Esophagus mucosa (tissue), 1 donor: Measurements from ENCODE around the gene KCNE4. TPM values are rescaled to one million over a fixed set of nuclear protein-coding genes. Genes with fewer than 3 reads are reported as not detected.

Experiments used
- ATAC-seq: fragments of 200-7000 bp; cut with Tn5 transposase; one replicate; pipeline ENCODE4 v1.9.1; 2020
- total RNA-seq: library from RNA; stranded (reverse); gene quantifications from one replicate; pipeline ENCODE4 v1.2.4, GENCODE V29; 2023
- donor health status: DM: yes; HTN: yes; CAD: no.

KCNE4 gene, protein sequence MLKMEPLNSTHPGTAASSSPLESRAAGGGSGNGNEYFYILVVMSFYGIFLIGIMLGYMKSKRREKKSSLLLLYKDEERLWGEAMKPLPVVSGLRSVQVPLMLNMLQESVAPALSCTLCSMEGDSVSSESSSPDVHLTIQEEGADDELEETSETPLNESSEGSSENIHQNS
- total RNA-seq: 0.12 TPM

DNA sequence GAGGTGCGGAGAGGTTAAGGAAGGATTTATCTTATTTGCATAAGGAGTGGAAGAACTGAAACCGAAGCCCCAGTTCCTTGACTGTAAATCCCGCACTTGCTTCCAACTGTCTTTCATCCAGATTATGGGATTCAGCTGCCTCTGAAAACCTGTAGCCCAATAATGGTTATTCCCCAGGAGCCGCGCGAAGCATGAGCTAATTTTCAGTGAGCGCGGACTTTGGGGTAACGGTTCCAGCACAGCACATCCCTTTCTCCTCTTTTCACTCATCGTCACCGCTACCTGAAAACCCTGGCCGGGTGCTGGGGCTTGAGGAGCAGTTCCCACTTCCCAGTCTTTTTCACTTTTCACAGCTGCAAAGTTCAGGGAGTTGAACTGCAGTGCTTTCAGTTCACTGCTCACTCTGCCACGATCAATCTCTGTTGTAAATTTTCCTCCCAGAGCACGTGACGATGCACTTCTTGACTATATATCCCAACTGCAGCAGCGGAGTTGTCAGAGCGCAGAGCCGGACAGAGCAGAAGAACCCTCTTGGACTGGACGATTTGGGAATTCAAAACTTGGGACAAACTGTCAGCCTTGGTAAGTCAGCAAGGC is at the start of gene KCNE4:
TSS of gene KCNE4 (plus strand) at position 498 of the 597 bp plus-strand sequence. CDS start 641 bp downstream, outside the sequence.
- no peak for ATAC-seq

DNA sequence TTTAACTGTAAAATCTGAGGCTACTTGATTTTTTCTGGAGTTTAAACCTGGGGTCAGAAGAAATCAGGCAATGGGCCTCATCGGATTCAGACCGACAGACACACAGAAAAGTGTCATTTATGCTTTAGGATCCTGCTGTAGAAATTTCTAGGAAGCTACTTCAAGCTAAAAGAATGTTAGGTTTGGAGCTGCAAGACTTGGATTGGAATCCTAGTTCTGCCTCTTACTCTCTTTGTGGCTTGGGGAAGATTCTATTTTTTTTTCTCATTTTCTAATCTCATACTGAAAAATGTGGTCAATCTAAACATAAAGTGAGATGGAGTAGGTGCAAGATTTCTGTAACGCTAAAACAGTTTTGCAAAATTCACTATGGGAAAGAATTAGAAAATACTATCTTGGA is 48.8 kb upstream of the KCNE4 start:
- no peak for ATAC-seq

DNA sequence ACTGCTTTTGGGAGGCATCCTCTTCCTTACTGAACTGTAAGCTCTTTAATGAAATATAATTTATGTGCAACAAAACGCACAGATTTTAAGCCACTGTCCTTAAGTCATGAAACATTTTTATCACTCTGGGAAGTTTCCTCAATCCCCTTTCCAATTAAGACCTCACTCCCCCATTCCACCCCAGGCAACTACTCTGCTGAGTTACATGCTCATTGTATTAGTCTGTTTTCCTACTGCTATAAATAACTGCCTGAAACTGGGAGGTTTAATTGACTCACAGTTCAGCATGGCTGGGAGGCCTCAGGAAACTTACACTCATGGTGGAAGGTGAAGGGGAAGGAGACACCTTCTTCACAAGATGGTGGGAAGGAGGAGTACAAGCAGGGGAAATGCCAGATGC is 46.5 kb upstream of the KCNE4 start:
- no peak for ATAC-seq

- no peak for ATAC-seq
Measured at GRCh38 chr2:223007531-223007930, 44.5 kb upstream of the KCNE4 start.

- no peak for ATAC-seq
Measured at GRCh38 chr2:223008162-223008561, 43.8 kb upstream of the KCNE4 start.

DNA sequence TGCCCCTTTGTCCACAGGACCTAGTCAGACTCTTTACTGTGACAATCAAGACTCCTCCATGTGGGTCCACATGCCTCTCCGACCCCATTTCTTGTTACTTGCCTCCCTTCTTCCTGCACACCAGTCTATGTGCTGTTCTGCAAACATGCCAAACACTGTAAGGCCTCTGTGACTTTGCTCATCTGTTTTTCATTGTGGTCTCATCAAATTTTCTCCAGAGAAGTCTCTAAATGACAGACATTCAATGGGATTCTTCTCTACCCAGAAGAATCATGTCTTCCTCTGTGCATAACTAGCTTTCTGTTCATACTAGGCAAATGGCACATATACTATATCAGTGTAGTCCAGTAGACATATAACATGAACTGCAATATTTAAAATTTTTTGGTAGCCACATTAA is 43.0 kb upstream of the KCNE4 start:
- ATAC-seq: no peak

- ATAC-seq: no peak
Measured at GRCh38 chr2:223010641-223011040, 41.3 kb upstream of the KCNE4 start.

DNA sequence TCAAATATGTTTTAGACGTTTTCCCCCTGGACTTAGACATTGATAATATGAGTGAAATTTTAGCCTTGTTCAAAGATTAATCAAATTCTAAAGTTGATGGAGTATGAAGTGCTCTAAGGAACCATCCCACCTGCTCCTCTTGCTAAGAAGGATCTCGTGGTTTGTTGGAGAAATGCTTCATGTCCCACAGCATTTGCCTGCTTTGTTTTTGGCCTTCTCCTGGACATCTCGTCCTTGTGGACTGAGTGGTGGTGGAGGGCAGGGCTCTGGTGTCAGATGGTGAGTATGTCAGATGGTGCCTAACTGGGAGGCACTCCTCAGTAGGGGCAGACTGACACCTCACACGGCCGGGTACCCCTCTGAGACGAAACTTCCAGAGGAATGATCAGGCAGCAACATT is 39.7 kb upstream of the KCNE4 start:
- no peak for ATAC-seq

GRCh38 chr2:223019390-223019930 is 32.5 kb upstream of the KCNE4 start:
- no peak for ATAC-seq

DNA sequence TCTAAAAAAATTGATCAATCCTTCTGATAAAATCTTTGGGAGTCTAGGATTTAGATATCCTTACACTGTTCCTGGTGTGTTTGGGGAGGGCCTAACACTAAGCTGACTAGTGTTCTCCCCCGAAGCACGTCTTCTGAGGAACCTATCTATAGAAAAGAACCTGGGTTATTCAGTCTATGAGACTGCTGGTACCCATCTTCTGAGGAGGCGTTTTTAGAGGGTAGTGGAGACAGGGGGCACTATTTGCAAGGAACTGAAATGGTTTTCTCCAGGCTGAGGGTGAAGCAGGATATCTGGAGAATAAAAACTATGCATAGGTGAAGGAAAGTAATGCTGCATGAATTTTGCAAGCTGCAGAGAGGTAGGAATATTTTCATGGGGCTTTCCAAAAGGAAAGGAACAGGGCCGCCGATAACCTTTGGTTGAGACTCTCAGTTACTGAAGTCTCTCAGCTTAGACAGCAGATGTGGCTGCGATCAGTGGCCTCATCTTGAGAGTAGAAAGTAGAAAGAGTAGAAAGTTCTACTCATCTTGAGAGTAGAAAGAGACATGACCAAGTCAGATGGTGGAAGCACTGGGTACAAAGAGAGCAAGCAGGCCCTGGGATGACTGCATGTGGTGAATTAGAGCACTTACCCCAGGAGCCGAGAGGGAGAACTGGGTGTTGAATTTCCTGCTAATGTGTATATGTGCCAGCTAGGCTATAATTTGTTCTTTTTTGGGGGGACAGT is 31.8 kb upstream of the KCNE4 start:
- ATAC-seq: no peak

- no peak for ATAC-seq
Measured at GRCh38 chr2:223020971-223021675, 30.9 kb upstream of the KCNE4 start.

DNA sequence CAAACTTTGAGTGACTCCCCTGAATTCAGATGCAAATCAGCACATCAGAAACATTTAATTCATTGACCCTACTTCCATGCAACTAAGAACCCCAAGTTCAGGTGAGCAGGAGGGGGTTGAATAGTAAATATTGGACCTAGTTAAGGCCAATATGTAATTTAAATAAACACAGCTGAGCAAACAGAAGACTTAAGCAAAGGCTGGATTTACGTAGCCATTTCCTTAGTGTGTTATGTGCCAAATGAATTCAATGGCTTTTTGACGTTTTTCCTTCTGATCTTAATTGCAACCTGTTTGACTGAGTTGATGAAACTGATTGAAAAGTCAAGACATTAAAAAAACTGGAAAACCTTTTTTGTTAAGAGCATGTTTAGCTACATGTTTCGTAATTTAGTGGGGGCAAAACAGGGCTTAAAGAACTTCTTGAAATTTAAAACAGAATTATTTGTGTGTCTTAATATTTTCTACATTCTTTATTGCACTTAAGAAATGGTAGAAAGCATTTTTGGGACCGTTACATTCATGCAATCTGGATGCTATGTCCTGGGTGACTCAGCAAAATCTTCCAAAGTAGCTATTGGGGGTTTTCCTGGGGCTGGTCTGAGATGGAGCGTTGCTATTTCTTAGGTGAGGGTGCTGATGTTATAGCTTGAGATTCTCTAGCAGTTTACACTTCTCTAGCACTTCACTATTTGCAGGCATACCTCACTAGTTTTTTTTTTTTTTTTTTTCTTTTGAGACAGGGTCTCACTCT is 25.5 kb upstream of the KCNE4 start:
- no peak for ATAC-seq

DNA sequence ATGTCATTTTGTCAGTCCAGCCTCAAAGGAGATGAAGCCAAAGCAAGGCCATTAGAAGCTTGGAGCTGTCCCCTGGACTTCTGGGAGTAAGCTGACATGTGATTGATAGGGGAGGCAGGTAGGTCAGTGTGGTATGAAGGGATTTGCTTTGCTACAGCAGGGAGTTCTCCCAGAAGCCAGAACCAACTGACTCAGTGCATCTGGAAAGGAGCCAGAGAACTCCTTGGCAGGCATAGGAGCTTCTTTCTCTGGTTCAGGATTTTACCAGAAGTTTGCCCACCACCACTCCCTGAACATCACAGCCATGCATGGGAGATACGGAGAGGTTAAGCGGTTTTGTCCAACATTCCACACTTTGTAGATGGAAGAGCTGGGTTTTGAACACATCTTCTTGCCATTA is 24.5 kb upstream of the KCNE4 start:
- ATAC-seq: no peak

DNA sequence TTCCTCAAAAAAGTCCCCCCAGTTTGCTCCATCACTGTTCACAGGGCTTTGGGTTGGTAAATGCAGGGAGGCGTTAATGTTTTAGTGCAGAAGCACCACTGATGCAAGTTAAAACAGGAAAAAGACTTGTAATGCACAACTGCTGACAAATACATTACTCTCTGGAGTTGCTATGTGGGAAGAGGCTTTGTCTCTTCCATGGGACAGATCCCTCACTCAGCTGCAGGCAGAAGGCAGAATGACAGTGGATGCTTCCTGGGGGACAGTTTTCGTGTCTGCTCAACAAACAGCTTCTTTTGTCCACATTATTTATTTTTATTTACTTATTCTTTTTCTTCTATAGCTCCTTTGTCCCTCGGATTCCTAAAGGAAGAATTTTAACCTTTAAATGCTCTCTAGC is 22.7 kb upstream of the KCNE4 start:
- no peak for ATAC-seq

DNA sequence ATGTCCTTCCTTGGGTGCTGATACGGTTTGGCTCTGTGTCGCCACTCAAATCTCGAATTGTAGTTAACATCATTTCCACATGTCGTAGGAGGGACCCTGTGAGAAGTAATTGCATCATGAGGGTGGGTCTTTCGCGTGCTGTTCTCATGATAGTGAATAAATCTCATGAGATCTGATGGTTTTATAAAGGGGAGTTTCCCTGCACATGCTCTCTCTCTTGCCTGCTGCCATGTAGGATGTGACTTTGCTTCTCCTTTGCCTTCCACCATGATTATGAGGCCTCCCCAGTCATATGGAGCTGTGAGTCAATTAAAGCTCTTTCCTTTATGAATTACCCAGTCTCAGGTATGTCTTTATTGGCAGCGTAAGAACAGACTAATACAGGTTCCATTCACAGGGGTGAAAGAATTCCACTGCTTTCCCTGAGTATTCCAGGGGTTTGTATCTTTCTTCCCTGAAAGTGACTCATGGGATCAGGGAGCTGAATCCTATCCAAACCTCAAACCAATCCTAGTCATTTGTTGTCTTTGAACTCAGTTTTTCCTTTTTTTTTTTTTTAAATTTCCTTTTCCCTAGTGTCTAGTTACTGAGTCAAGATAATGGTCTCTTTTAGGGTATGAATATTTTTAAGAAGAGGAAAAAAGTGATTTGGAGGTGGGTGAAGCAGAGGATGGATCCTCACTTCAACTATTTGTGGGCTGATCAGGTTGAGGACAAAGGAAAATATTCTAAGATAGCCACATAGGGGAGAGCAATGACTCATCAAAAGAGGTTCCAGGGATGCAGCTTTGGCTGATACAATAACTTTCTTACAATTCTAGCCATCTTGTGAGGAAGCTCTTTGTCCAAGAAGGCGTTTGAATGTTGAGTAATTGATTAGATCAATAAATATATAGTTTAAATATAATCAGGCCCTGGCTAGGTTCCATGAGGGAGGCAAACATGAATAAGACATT is 19.5 kb upstream of the KCNE4 start:
- ATAC-seq: no peak

DNA sequence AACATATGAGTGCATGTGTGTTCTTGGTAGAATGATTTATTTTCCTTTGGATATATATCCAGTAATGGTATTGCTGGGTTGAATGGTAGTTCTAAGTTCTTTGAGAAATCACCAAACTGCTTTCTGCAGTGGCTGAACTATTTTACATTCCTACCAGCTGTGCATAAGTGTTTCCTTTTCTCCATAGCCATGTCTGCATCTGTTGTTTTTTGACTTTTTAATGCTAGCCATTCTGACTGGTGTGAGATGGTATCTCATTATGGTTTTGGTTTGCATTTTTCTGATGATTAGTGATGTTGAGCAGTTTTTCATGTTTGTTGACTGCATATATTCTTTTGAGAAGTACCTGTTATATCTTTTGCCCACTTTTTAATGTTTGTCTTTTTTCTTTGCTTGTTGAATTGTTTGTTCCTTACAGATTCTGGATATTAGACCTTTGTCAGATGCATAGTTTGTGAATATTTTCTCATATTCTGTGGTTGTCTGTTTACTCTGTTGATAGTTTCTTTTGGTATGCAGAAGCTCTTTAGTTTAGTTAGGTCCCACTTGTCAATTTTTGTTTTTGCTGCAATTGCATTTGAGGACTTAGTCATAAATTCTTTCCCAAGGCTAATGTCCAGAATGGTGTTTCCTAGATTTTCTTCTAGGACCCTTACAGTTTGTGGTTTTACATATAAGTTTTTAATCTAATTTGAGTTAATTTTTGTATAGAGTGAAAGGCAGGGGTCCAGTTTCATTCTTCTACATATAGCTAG is 17.6 kb upstream of the KCNE4 start:
- no peak for ATAC-seq

DNA sequence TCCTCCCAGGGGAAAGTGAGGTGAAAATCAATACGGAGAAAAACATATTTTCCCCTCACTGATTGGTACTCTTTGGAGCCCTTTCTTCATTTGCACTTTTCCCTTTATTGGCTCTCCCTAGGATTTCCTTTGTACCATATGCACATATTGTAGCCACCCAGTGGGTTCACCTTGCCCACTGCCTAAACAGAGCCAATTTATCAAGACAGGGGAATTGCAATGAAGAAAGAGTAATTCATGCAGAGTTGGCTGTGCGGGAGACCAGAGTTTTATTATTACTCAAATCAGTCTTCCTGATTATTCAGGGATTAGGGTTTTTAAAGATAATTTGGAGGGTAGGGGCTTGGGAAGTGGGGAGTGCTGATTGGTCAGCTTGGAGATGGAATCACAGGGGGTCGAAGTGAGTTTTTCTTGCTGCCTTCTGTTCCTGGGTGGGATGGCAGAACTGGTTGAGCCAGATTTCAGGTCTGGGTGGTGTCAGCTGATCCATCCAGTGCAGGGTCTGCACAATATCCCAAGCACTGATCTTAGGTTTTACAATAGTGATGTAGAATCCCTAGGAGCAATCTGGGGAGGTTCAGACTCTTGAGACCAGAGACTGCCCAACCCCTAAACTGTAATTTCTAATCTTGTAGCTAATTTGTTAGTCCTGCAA is 15.1 kb upstream of the KCNE4 start:
- ATAC-seq: no peak

- no peak for ATAC-seq
Measured at GRCh38 chr2:223037445-223037800, 14.6 kb upstream of the KCNE4 start.

GRCh38 chr2:223039618-223040017 is 12.4 kb upstream of the KCNE4 start:
- no peak for ATAC-seq

GRCh38 chr2:223040527-223040926 is 11.5 kb upstream of the KCNE4 start:
- no peak for ATAC-seq
